Fibroblast of skin of back (primary cell): ENCODE results near the gene PGP.

Experiments
- DNase-seq: peaks from one replicate; pipeline ENCODE4 v3.0.0-alpha.2; 2013

The PGP gene

DNA sequence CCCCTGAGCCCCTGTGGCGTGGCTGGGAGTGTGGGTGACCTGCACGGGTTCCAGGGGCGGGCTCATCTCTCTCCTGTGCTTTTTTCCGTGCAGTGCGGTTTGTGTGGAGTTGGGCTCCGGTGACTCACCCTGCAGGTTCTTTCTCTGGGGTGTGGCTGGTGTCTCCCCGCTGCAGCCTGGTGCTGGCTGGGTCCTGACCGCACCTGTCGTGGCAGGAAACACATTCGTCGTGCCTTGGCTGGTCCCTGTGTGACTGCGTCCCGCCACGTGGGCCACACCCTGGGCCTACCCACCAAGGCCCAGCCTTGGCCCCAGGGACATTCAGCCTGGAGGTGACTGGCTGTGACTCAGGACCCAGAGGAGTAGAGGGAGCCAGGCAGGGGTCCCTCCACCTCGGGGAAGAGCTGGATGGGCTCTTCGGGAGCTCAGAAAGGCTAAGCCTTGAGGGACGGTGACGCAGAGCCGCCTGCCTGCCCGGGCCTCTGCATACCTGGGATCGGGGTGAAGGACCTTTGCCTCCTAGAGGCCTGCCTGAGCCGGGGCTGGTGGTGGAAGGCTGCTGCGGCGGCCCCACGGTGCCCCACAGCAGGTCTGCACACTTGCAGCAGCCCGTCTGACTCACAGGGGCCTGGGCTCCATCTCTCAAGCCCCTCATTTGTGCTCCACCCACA is 51.3 kb downstream of the PGP start:
- no peak for DNase-seq

DNA sequence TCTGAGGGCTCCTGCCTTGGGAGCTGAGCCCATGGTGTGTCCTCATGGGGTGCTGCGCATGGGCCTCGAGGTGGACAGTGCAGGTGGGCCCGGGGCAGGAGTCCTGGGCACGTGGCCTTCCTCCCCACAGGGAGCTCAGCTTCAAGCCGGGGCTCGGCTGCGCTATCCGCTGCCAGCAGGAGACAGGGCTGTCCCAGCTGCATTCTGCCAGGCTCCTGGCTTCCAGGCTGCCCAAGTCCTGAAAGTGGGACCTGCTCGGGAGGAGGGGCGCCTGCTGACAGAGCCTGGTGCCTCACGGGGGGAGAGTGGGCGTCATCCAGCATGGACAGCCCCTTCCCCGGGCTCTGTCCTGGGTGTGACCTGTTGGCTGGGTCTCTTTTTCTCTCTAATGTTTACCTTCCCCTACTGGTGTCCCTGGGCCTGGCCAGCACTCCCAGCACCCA is 51.9 kb downstream of the PGP start:
- no peak for DNase-seq

DNA sequence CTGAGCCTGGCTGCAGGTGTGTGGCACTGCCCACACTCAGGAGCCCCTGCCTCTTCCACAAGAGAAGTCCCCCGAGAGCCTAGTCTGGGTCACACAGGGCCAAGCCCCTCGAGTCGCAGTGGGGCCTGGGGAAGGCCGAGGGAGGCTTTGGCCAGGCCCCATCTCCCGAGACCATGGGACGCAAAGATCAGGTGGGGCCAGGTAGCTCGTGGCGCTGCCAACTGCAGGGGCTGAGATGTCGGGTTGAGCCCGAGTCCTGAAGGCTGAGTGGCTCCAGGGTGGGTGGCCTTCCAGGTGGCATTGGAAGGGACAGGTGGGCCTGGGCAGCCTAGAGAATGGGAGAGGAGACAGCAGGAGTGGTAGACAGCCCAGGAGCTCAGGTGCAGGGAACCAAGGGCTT is 52.7 kb downstream of the PGP start:
- DNase-seq: no peak
